ENCODE results near the gene CYP8B1.

- TF ChIP-seq POLR2A (IDR thresholded peaks at IDR 0.05): no peak
- TF ChIP-seq CTCF (IDR thresholded peaks at IDR 0.05): no peak
Measured at GRCh38 chr3:42867138-42867537, 8.5 kb downstream of the CYP8B1 start.

Measured in esophagus squamous epithelium (tissue), 4 donors.